ENCODE results near the gene PANK4. TPM values are rescaled to one million over a fixed set of nuclear protein-coding genes. Genes with fewer than 3 reads are reported as not detected.

The PANK4 gene
- total RNA-seq, 1 experiment from 2014 or later: 32.2 TPM

DNA sequence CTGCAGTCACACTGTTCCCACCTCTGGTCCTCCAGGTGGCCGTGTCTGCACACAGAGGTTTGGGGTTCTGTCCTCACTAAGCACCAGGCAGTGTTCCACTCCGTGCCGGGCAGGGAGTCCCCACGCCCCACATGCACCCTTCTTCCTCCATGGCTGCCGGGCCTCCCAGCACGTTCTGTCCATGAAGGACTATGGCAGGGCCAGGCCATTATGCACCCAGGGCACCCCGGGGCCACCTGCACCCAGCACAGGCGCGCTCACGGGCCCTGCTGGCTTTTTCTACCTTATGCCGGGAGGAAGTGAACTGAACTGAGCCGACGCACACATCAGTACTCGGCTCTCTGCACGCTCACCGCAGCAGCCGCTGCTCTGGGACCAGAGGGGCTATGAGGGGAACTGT is 10.3 kb downstream of the PANK4 start:
- Histone ChIP-seq H4K20me1 (ENCODE audit: control insufficient read depth, insufficient read depth, insufficient read length) (peaks cover 3% of the 10 kb centered on the region), H3K4me1 (ENCODE audit: insufficient read depth, low read length) (no peaks in the 10 kb centered on the region), H3K9ac (ENCODE audit: extremely low read depth, insufficient read length, low read length) (no peak overlapping the region), H4K5ac (ENCODE audit: insufficient read length, low read depth, low read length) (no peak overlapping the region), H4K8ac (replicated peaks; ENCODE audit: insufficient read length, low read depth, low read length) (no peak overlapping the region), H2BK15ac (ENCODE audit: low read depth, low read length) (no peak overlapping the region), H3K4me2 (ENCODE audit: insufficient read depth, insufficient read length, low read length) (no peak overlapping the region), H3K23me2 (ENCODE audit: insufficient read length, low read depth, low read length, poor library complexity, severe bottlenecking) (no peaks in the 10 kb centered on the region), H3K9me3 (ENCODE audit: control insufficient read depth, low read depth, low read length) (no peaks in the 10 kb centered on the region), H2BK120ac (ENCODE audit: low read depth, low read length, poor library complexity, severe bottlenecking) (no peak overlapping the region), H3T11ph (ENCODE audit: low read length) (no peak overlapping the region), H2AK5ac (ENCODE audit: insufficient read length, low read length) (no peak overlapping the region), H3K23ac (ENCODE audit: insufficient read length, low read depth, low read length) (no peak overlapping the region), H2AFZ (ENCODE audit: low read length) (no peak overlapping the region), H3K56ac (ENCODE audit: insufficient read length, low read depth, low read length) (no peak overlapping the region), H2BK12ac (ENCODE audit: insufficient read length, low read depth, low read length) (no peak overlapping the region), H3K18ac (ENCODE audit: insufficient read length, low read depth, low read length) (no peak overlapping the region), H3K14ac (ENCODE audit: insufficient read depth, low read length) (no peak overlapping the region), H3K79me2 (ENCODE audit: insufficient read depth, low read length) (no peaks in the 10 kb centered on the region), H2BK5ac (ENCODE audit: insufficient read length, low read length) (no peak overlapping the region), H3K4ac (ENCODE audit: low read depth, low read length) (no peak overlapping the region), H4K91ac (ENCODE audit: insufficient read length, low read depth, low read length) (no peak overlapping the region), H3K27ac (ENCODE audit: insufficient read length, low read depth, low read length) (no peak overlapping the region), H3K79me1 (ENCODE audit: insufficient read depth, low read depth, low read length, poor library complexity, severe bottlenecking) (no peaks in the 10 kb centered on the region), H2BK20ac (ENCODE audit: low read depth, low read length, poor library complexity, severe bottlenecking) (no peak overlapping the region), H3K27me3 (ENCODE audit: insufficient read depth, low read length) (no peaks in the 10 kb centered on the region)
- no peaks in the 10 kb centered on the region for H3K4me1 Mint-ChIP-seq
- WGBS (ENCODE audit: extremely low coverage, insufficient read length, low lambda C conversion rate): no CpG with 5 or more reads among the region's 17 CpGs
- no peak for DNase-seq
- no peak overlapping the region; a peak in 1 of 5 replicates for H3K4me3 Mint-ChIP-seq
- no peaks in the 10 kb centered on the region for H3K9me3 Mint-ChIP-seq
- peaks cover 29 to 61% (median 56%) of the 10 kb centered on the region in 3 experiments for H3K36me3 Mint-ChIP-seq (ENCODE audit: insufficient read depth in 1 of 3, low read depth in 3 of 3)
- TF ChIP-seq, protein P1, sequence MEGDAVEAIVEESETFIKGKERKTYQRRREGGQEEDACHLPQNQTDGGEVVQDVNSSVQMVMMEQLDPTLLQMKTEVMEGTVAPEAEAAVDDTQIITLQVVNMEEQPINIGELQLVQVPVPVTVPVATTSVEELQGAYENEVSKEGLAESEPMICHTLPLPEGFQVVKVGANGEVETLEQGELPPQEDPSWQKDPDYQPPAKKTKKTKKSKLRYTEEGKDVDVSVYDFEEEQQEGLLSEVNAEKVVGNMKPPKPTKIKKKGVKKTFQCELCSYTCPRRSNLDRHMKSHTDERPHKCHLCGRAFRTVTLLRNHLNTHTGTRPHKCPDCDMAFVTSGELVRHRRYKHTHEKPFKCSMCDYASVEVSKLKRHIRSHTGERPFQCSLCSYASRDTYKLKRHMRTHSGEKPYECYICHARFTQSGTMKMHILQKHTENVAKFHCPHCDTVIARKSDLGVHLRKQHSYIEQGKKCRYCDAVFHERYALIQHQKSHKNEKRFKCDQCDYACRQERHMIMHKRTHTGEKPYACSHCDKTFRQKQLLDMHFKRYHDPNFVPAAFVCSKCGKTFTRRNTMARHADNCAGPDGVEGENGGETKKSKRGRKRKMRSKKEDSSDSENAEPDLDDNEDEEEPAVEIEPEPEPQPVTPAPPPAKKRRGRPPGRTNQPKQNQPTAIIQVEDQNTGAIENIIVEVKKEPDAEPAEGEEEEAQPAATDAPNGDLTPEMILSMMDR (conservative IDR thresholded peaks at IDR 0.05): no peak
- H3K27ac Mint-ChIP-seq: no peak overlapping the region
- H3K27me3 Mint-ChIP-seq (ENCODE audit: low read depth): no peaks in the 10 kb centered on the region
